ENCODE results near the gene UPK3B. TPM values are rescaled to one million over a fixed set of nuclear protein-coding genes. Genes with fewer than 3 reads are reported as not detected.
"Not testable (repeated sequence)": the region's sequence is repeated elsewhere in the genome, so short reads cannot be mapped to it uniquely, and the experiment has no call there.

UPK3B gene
- total and polyA plus RNA-seq, 9 of the 15 experiments (the other 6 are each of a cell fraction or from before 2014, with no cell fraction given): not detected

GRCh38 chr7:76543197-76543596 lies 32.8 kb downstream of the UPK3B start, which contains the start of gene SPDYE16:
SPDYE16 (minus strand) TSS chr7:76543297; CDS start chr7:76541459, 1,838 bp downstream.
- intact Hi-C loops (cut with micrococcal nuclease): not testable (repeated sequence)

GRCh38 chr7:76549025-76549854 lies 38.9 kb downstream of the UPK3B start:
- H4K20me1 ChIP-seq (replicated peaks; ENCODE audit: control insufficient read depth, insufficient read depth, low read length); H3K27me3 ChIP-seq (ENCODE audit: control insufficient read depth in 2 of 2, insufficient read depth in 2 of 2, low read length in 2 of 2); H3K9me3 ChIP-seq (replicated peaks; ENCODE audit: control insufficient read depth, insufficient read depth, low read depth, low read length); CTCF ChIA-PET (ENCODE audit: low intra/inter-chr PET ratio); POLR2A ChIA-PET; H3K4me1 ChIP-seq (replicated peaks in 1 of 2; ENCODE audit: control insufficient read depth in 2 of 2, insufficient read depth in 2 of 2, low read length in 2 of 2); intact Hi-C loops (cut with micrococcal nuclease); in situ Hi-C loops (cut with MboI); H3K9me1 ChIP-seq (ENCODE audit: control insufficient read depth, insufficient read depth, low read length): not testable (repeated sequence)
- under 1% methylated on average over 58 of the region's 71 CpGs for WGBS (ENCODE audit: insufficient coverage, low coverage, missing lambda C conversion rate)
- Histone ChIP-seq H3K4me2 (ENCODE audit: insufficient read depth, low read length) (peak overlapping the region; percentile 78), H3K9ac (ENCODE audit: insufficient read depth in 1 of 2, low read depth in 2 of 2, low read length in 2 of 2) (peak overlapping the region; percentile 90 to 97), H3K36me3 (ENCODE audit: control insufficient read depth, insufficient read depth, low read length) (peaks cover 17% of the 10 kb centered on the region; the same call in 2 of the 3 replicates), H3K79me2 (ENCODE audit: control insufficient read depth, insufficient read depth, low read length) (peaks cover 35% of the 10 kb centered on the region), H2AFZ (ENCODE audit: low read depth, low read length) (peak overlapping the region; percentile 92), H3K4me3 (peak overlapping the region; percentile 91), H3K27ac (ENCODE audit: extremely low read depth, low read depth, low read length) (peak overlapping the region; percentile 84)
- DNase-seq (ENCODE audit: extremely low read depth in 1 of 4, low spot score in 3 of 4): peak; percentile 84 to 97 (median 88)
- TSS peak; percentile 39 for BruUV-seq (replicated peaks)
- ATAC-seq: peak; percentile 100
- peak; percentile 26 for FAIRE-seq
- TF ChIP-seq SAP30 (IDR thresholded peaks at IDR 0.05; ENCODE audit: borderline replicate concordance, insufficient read depth, low read depth, low read length, poor library complexity, severe bottlenecking) (peak; percentile 56), POU5F1 (IDR thresholded peaks at IDR 0.05; ENCODE audit: borderline replicate concordance, low read depth, low read length, partially characterized antibody) (peak; percentile 27), ELF1 (tag; IDR thresholded peaks at IDR 0.05) (peak; percentile 88), KLF1 (tag; IDR thresholded peaks at IDR 0.05) (peak; percentile 72), ESRRA (IDR thresholded peaks at IDR 0.05; ENCODE audit: borderline replicate concordance, low read depth) (peak; percentile 81), STAT6 (CRISPR knock-in tag; IDR thresholded peaks at IDR 0.05) (0 out of 2 replicates have a peak, but pooled peaks have one; percentile 65), HMGXB4 (CRISPR knock-in tag; IDR thresholded peaks at IDR 0.05) (peak; percentile 85; the same call in 1 of the 2 replicates), TCF3 (CRISPR knock-in tag; IDR thresholded peaks at IDR 0.05) (peak; percentile 22; the same call in 1 of the 2 replicates)

More at GRCh38 chr7:76543197-76543596, 32.8 kb downstream of the UPK3B start, which contains the start of gene SPDYE16:
- H3K9ac ChIP-seq (ENCODE audit: insufficient read depth in 1 of 2, low read depth in 2 of 2, low read length in 2 of 2); POLR2A ChIA-PET; H2AFZ ChIP-seq (ENCODE audit: low read depth, low read length); DNase-seq (ENCODE audit: extremely low read depth in 1 of 4, low spot score in 3 of 4); H3K27me3 ChIP-seq (ENCODE audit: control insufficient read depth in 2 of 2, insufficient read depth in 2 of 2, low read length in 2 of 2); H3K79me2 ChIP-seq (ENCODE audit: control insufficient read depth, insufficient read depth, low read length); BruUV-seq (replicated peaks); ATAC-seq; H3K27ac ChIP-seq (ENCODE audit: extremely low read depth, low read depth, low read length); H3K9me3 ChIP-seq (replicated peaks; ENCODE audit: control insufficient read depth, insufficient read depth, low read depth, low read length); H3K4me1 ChIP-seq (replicated peaks in 1 of 2; ENCODE audit: control insufficient read depth in 2 of 2, insufficient read depth in 2 of 2, low read length in 2 of 2); FAIRE-seq; H3K36me3 ChIP-seq (ENCODE audit: control insufficient read depth, insufficient read depth, low read length); H3K9me1 ChIP-seq (ENCODE audit: control insufficient read depth, insufficient read depth, low read length); H3K4me3 ChIP-seq; H3K4me2 ChIP-seq (ENCODE audit: insufficient read depth, low read length); in situ Hi-C loops (cut with MboI); CTCF ChIA-PET (ENCODE audit: low intra/inter-chr PET ratio); H4K20me1 ChIP-seq (replicated peaks; ENCODE audit: control insufficient read depth, insufficient read depth, low read length): not testable (repeated sequence)
- no CpG with 5 or more reads among the region's 8 CpGs for WGBS (ENCODE audit: insufficient coverage, low coverage, missing lambda C conversion rate)

Measured in K562 (cell line).